Kidney epithelial cell (primary cell): ENCODE data around the gene ZFYVE19. TPM values are rescaled to one million over a fixed set of nuclear protein-coding genes. Genes with fewer than 3 reads are reported as not detected.
A peak's percentile ranks its signal among the peaks of the same experiment; 100 is the strongest.

Experiments
- DNase-seq: peaks from one replicate; pipeline ENCODE4 v3.0.0-alpha.2; 2010; ENCODE audit warnings: low read depth
- H3K27me3 ChIP-seq: 2 replicates; pipeline ENCODE4 v1.6.0; 2011; ENCODE audit warnings: low read length; ENCODE audit not compliant: control insufficient read depth, insufficient read depth
- H3K36me3 ChIP-seq: 2 replicates; pipeline ENCODE4 v1.5.1; 2011; ENCODE audit warnings: low read length; ENCODE audit not compliant: control insufficient read depth, insufficient read depth
- H3K4me3 ChIP-seq: 2 replicates; pipeline ENCODE4 v1.5.1; 2011; ENCODE audit warnings: low read depth, mild to moderate bottlenecking, control low read depth, low read length
- CTCF ChIP-seq: IDR thresholded peaks from 2 replicates; pipeline ENCODE4 v1.5.1; 2011; ENCODE audit warnings: mild to moderate bottlenecking, moderate library complexity, low read length, control low read depth, inconsistent platforms; ENCODE audit not compliant: insufficient read depth, poor library complexity, severe bottlenecking
- total RNA-seq: library from RNA; depleted of rRNA; stranded (reverse); fragments of >200 nt; gene quantifications from 2 replicates; pipeline ENCODE4 v1.2.3, GENCODE V29; 2015

The ZFYVE19 gene
- total RNA-seq, 1 donor from 2014 or later = 34.7 TPM

GRCh38 chr15:40792394-40792793 is 14.5 kb upstream of the ZFYVE19 start:
- DNase-seq = no peak
- Histone ChIP-seq H3K4me3 (no peak overlapping the region), H3K36me3 (peaks cover 2% of the 10 kb centered on the region), H3K27me3 (no peaks in the 10 kb centered on the region)
- no peak for TF ChIP-seq CTCF

- no peak for TF ChIP-seq CTCF
These were observed 13.5 kb upstream of the ZFYVE19 start for GRCh38 chr15:40793216-40793989.

GRCh38 chr15:40796041-40796440 is 10.8 kb upstream of the ZFYVE19 start:
- no peak for DNase-seq
- H3K4me3 ChIP-seq = no peak overlapping the region
- H3K27me3 ChIP-seq = no peaks in the 10 kb centered on the region
- H3K36me3 ChIP-seq = peaks cover 2% of the 10 kb centered on the region
- TF ChIP-seq CTCF = no peak

More at GRCh38 chr15:40793216-40793989, 13.5 kb upstream of the ZFYVE19 start:
- Histone ChIP-seq H3K36me3 (peaks cover 2% of the 10 kb centered on the region), H3K4me3 (no peak overlapping the region), H3K27me3 (no peaks in the 10 kb centered on the region)
- peak; percentile 86 for DNase-seq

GRCh38 chr15:40796512-40796911 is 10.4 kb upstream of the ZFYVE19 start:
- H3K4me3 ChIP-seq = no peak overlapping the region
- TF ChIP-seq CTCF = no peak
- no peak for DNase-seq
- peaks cover 2% of the 10 kb centered on the region for H3K36me3 ChIP-seq
- no peaks in the 10 kb centered on the region for H3K27me3 ChIP-seq

- Histone ChIP-seq H3K27me3 (no peaks in the 10 kb centered on the region), H3K4me3 (no peak overlapping the region), H3K36me3 (no peaks in the 10 kb centered on the region)
- DNase-seq = no peak
- TF ChIP-seq CTCF = no peak
These were observed 7.4 kb upstream of the ZFYVE19 start for GRCh38 chr15:40799523-40799922.

- Histone ChIP-seq H3K27me3 (no peaks in the 10 kb centered on the region), H3K36me3 (no peaks in the 10 kb centered on the region), H3K4me3 (no peak overlapping the region)
- DNase-seq = no peak
- no peak for TF ChIP-seq CTCF
These were observed 3.8 kb upstream of the ZFYVE19 start for GRCh38 chr15:40803076-40803475.
